Liver (tissue), 9 donors: ENCODE data around the gene ADGRV1. TPM values are rescaled to one million over a fixed set of nuclear protein-coding genes. Genes with fewer than 3 reads are reported as not detected.
A peak's percentile ranks its signal among the peaks of the same experiment; 100 is the strongest.

Experiments used
- DNase-seq: peaks from one replicate; pipeline ENCODE4 v3.0.0-alpha.2; 2017; ENCODE audit warnings: low spot score
- H3K27ac ChIP-seq, 2 donors: one replicate each; pipeline ENCODE4 v1.7.0; 2013; ENCODE audit warnings: inconsistent platforms in 2 of 2, low read length in 2 of 2, control low read depth in 1 of 2, low read depth in 1 of 2, mild to moderate bottlenecking in 1 of 2
- H3K27me3 ChIP-seq, 4 donors: one replicate each; pipeline versions ENCODE4 v1.6.1 to v1.7.0; 2013; ENCODE audit warnings: low read length in 3 of 4, inconsistent platforms in 1 of 4, mild to moderate bottlenecking in 1 of 4, moderate library complexity in 1 of 4; ENCODE audit not compliant: control insufficient read depth in 4 of 4, insufficient read depth in 4 of 4
- H3K36me3 ChIP-seq, 4 donors: one replicate each; pipeline versions ENCODE4 v1.6.1 to v1.7.0; 2013; ENCODE audit warnings: low read length in 3 of 4, mild to moderate bottlenecking in 3 of 4, low read depth in 1 of 4, moderate library complexity in 1 of 4; ENCODE audit not compliant: control insufficient read depth in 4 of 4, insufficient read depth in 3 of 4
- H3K4me1 ChIP-seq, 4 donors: one replicate each; pipeline versions ENCODE4 v1.6.1 to v1.7.0; 2013; ENCODE audit warnings: low read length in 3 of 4, mild to moderate bottlenecking in 3 of 4, moderate library complexity in 1 of 4; ENCODE audit not compliant: control insufficient read depth in 4 of 4, insufficient read depth in 4 of 4
- H3K4me3 ChIP-seq, 3 donors: one replicate each; pipeline versions ENCODE4 v1.6.1 to v1.7.0; 2013; ENCODE audit warnings: low read length in 3 of 3, control low read depth in 1 of 3, low read depth in 1 of 3, mild to moderate bottlenecking in 1 of 3
- H3K9ac ChIP-seq, 2 donors: one replicate each; pipeline ENCODE4 v1.7.0; 2013; ENCODE audit warnings: low read length in 2 of 2, mild to moderate bottlenecking in 2 of 2, moderate library complexity in 2 of 2, control low read depth in 1 of 2, low read depth in 1 of 2
- H3K9me3 ChIP-seq, 4 donors: one replicate each; pipeline versions ENCODE4 v1.6.1 to v1.7.0; 2013; ENCODE audit warnings: low read length in 3 of 4; ENCODE audit not compliant: control insufficient read depth in 4 of 4
- EGR1 ChIP-seq, 2 donors: IDR thresholded peaks; 2 replicates each; pipeline ENCODE4 v1.6.1; 2016 to 2018; ENCODE audit warnings: antibody characterized with exemption in 2 of 2, low read depth in 2 of 2
- FOXA1 ChIP-seq: IDR thresholded peaks from 2 replicates; pipeline ENCODE4 v1.6.1; 2016; ENCODE audit warnings: antibody characterized with exemption
- FOXA2 ChIP-seq: IDR thresholded peaks from 2 replicates; pipeline ENCODE4 v1.6.1; 2016; ENCODE audit warnings: antibody characterized with exemption
- GABPA ChIP-seq, 2 donors: IDR thresholded peaks in 1 of 2; conservative IDR thresholded peaks in 1 of 2; 2 replicates each; pipeline ENCODE4 v1.6.1; 2016; ENCODE audit warnings: antibody characterized with exemption in 2 of 2, mild to moderate bottlenecking in 1 of 2, moderate library complexity in 1 of 2
- HNF4A ChIP-seq, 2 donors: conservative IDR thresholded peaks; 2 replicates each; pipeline ENCODE4 v1.6.1; 2016; ENCODE audit warnings: antibody characterized with exemption in 2 of 2, mild to moderate bottlenecking in 2 of 2
- HNF4G ChIP-seq: IDR thresholded peaks from 2 replicates; pipeline ENCODE4 v1.6.1; 2016; ENCODE audit warnings: antibody characterized with exemption
- JUND ChIP-seq, 2 donors: IDR thresholded peaks; 2 replicates each; pipeline ENCODE4 v1.6.1; 2016; ENCODE audit warnings: antibody characterized with exemption in 2 of 2
- RAD21 ChIP-seq, 2 donors: IDR thresholded peaks; 2 replicates each; pipeline ENCODE4 v1.6.1; 2016; ENCODE audit warnings: antibody characterized with exemption in 2 of 2, mild to moderate bottlenecking in 2 of 2
- RXRA ChIP-seq, 2 donors: IDR thresholded peaks; 2 replicates each; pipeline ENCODE4 v1.6.1; 2017 to 2018; ENCODE audit warnings: antibody characterized with exemption in 2 of 2, mild to moderate bottlenecking in 1 of 2
- SP1 ChIP-seq: IDR thresholded peaks from 2 replicates; pipeline ENCODE4 v1.6.1; 2018; ENCODE audit warnings: antibody characterized with exemption, mild to moderate bottlenecking
- TAF1 ChIP-seq: conservative IDR thresholded peaks from 2 replicates; pipeline ENCODE4 v1.6.1; 2016; ENCODE audit warnings: antibody characterized with exemption, mild to moderate bottlenecking
- YY1 ChIP-seq: IDR thresholded peaks from 2 replicates; pipeline ENCODE4 v1.6.1; 2016; ENCODE audit warnings: antibody characterized with exemption, mild to moderate bottlenecking
- WGBS: extraction: QIAGEN DNeasy Blood & Tissue Kit; methylation state at CpG from one replicate; pipeline ENCODE4 v1.1.7; 2013; 5-methylcytosine and 5-hydroxymethylcytosine counted together
- polyA plus RNA-seq, 2 donors: library from polyadenylated mRNA; stranded (reverse) in 1 of 2; unstranded in 1 of 2; fragments of 200-250 nt in 1 of 2; fragments of >200 nt in 1 of 2; fragmentation: Nextera tagmentation in 1 of 2; extraction: Ambion mirVana in 1 of 2; gene quantifications; one replicate each; pipeline versions ENCODE4 v1.2.1 to v1.2.3, GENCODE V29; 2013 to 2015
- total RNA-seq, 2 donors: library from RNA; depleted of rRNA; stranded (reverse); fragments of >200 nt; gene quantifications; one replicate each; pipeline ENCODE4 v1.2.3, GENCODE V29; 2014
- TF ChIP-seq, protein P1 (sequence below): IDR thresholded peaks from 2 replicates; pipeline ENCODE4 v1.6.1; 2016; ENCODE audit warnings: antibody characterized with exemption, mild to moderate bottlenecking
- TF ChIP-seq, protein P2 (sequence below): fragments of 150-350 bp; IDR thresholded peaks from 2 replicates; pipeline ENCODE4 v1.5.1; 2017; ENCODE audit warnings: improper control_type of control experiment, low read depth, low read length; ENCODE audit not compliant: missing input control
- TF ChIP-seq, protein P3 (sequence below): IDR thresholded peaks from 2 replicates; pipeline ENCODE4 v1.6.1; 2016; ENCODE audit warnings: antibody characterized with exemption
- TF ChIP-seq, protein P4 (sequence below): IDR thresholded peaks from 2 replicates; pipeline ENCODE4 v1.6.1; 2016; ENCODE audit warnings: antibody characterized with exemption
- TF ChIP-seq, protein P5 (sequence below): IDR thresholded peaks from 2 replicates; pipeline ENCODE4 v1.6.1; 2016; ENCODE audit warnings: antibody characterized with exemption
- donor health status: healthy.
- donor health status: healthy.
- donor health status: healthy.
- donor health status: healthy.
- donor health status: healthy.

The ADGRV1 gene
- total and polyA plus RNA-seq, 4 donors: 5.1 to 15.5 (median 9.6) TPM

DNA sequence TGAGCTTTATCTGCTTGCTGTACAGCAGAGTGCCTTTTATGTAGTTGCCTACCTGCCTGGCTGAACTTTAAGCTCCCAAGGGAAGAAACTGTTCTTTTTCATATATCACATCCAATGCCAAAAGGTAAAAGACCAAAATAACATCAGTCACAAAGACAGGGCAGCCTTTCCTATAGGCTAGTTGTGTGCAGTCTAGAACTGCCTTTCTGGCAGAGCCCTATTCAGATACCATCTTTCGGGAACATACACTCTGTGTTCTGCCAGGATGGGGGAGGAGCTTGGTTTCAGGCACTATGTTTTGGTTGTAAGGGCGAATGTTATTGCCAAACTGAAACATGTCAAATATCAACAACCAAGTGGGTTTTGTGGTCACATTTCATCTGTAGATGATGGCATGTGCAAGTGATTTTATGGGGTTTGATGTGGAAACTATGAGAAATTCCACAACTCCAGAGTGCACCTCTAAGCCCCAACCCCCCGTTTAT is 314.5 kb downstream of the ADGRV1 start:
- Histone ChIP-seq H3K36me3 (no peaks in the 10 kb centered on the region), H3K9ac (peak overlapping the region; percentile 21 to 67), H3K4me3 (no peak overlapping the region), H3K27ac (peak overlapping the region; percentile 79 to 93), H3K4me1 (peaks cover 10 to 65% (median 28%) of the 10 kb centered on the region in 4 donors), H3K27me3 (no peaks in the 10 kb centered on the region), H3K9me3 (no peaks in the 10 kb centered on the region)
- TF ChIP-seq EGR1 (IDR thresholded peaks at IDR 0.05; ENCODE audit: low read depth in 2 of 2): no peak
- peak; percentile 92 for TF ChIP-seq YY1
- peak; percentile 52 for TF ChIP-seq TAF1
- TF ChIP-seq, protein P1, sequence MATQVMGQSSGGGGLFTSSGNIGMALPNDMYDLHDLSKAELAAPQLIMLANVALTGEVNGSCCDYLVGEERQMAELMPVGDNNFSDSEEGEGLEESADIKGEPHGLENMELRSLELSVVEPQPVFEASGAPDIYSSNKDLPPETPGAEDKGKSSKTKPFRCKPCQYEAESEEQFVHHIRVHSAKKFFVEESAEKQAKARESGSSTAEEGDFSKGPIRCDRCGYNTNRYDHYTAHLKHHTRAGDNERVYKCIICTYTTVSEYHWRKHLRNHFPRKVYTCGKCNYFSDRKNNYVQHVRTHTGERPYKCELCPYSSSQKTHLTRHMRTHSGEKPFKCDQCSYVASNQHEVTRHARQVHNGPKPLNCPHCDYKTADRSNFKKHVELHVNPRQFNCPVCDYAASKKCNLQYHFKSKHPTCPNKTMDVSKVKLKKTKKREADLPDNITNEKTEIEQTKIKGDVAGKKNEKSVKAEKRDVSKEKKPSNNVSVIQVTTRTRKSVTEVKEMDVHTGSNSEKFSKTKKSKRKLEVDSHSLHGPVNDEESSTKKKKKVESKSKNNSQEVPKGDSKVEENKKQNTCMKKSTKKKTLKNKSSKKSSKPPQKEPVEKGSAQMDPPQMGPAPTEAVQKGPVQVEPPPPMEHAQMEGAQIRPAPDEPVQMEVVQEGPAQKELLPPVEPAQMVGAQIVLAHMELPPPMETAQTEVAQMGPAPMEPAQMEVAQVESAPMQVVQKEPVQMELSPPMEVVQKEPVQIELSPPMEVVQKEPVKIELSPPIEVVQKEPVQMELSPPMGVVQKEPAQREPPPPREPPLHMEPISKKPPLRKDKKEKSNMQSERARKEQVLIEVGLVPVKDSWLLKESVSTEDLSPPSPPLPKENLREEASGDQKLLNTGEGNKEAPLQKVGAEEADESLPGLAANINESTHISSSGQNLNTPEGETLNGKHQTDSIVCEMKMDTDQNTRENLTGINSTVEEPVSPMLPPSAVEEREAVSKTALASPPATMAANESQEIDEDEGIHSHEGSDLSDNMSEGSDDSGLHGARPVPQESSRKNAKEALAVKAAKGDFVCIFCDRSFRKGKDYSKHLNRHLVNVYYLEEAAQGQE: peak; percentile 37
- TF ChIP-seq RXRA (IDR thresholded peaks at IDR 0.05): peak; percentile 82 to 87
- peak; percentile 97 for TF ChIP-seq SP1
- TF ChIP-seq FOXA2: peak; percentile 52
- TF ChIP-seq, protein P2, sequence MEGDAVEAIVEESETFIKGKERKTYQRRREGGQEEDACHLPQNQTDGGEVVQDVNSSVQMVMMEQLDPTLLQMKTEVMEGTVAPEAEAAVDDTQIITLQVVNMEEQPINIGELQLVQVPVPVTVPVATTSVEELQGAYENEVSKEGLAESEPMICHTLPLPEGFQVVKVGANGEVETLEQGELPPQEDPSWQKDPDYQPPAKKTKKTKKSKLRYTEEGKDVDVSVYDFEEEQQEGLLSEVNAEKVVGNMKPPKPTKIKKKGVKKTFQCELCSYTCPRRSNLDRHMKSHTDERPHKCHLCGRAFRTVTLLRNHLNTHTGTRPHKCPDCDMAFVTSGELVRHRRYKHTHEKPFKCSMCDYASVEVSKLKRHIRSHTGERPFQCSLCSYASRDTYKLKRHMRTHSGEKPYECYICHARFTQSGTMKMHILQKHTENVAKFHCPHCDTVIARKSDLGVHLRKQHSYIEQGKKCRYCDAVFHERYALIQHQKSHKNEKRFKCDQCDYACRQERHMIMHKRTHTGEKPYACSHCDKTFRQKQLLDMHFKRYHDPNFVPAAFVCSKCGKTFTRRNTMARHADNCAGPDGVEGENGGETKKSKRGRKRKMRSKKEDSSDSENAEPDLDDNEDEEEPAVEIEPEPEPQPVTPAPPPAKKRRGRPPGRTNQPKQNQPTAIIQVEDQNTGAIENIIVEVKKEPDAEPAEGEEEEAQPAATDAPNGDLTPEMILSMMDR: no peak
- TF ChIP-seq, protein P3, sequence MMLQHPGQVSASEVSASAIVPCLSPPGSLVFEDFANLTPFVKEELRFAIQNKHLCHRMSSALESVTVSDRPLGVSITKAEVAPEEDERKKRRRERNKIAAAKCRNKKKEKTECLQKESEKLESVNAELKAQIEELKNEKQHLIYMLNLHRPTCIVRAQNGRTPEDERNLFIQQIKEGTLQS: peak; percentile 41
- TF ChIP-seq RAD21 (IDR thresholded peaks at IDR 0.05): peak in 1 of 2 donors; percentile 72
- no peak for TF ChIP-seq HNF4G
- peak; percentile 70 for TF ChIP-seq FOXA1
- TF ChIP-seq GABPA (IDR thresholded peaks at IDR 0.05 in 1 of 2, conservative IDR thresholded peaks at IDR 0.05 in 1 of 2): no peak
- peak; percentile 73 to 79 for TF ChIP-seq HNF4A (conservative IDR thresholded peaks at IDR 0.05)
- TF ChIP-seq JUND (IDR thresholded peaks at IDR 0.05): peak; percentile 37 to 42
- TF ChIP-seq, protein P4, sequence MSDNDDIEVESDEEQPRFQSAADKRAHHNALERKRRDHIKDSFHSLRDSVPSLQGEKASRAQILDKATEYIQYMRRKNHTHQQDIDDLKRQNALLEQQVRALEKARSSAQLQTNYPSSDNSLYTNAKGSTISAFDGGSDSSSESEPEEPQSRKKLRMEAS: peak; percentile 48
- TF ChIP-seq, protein P5, sequence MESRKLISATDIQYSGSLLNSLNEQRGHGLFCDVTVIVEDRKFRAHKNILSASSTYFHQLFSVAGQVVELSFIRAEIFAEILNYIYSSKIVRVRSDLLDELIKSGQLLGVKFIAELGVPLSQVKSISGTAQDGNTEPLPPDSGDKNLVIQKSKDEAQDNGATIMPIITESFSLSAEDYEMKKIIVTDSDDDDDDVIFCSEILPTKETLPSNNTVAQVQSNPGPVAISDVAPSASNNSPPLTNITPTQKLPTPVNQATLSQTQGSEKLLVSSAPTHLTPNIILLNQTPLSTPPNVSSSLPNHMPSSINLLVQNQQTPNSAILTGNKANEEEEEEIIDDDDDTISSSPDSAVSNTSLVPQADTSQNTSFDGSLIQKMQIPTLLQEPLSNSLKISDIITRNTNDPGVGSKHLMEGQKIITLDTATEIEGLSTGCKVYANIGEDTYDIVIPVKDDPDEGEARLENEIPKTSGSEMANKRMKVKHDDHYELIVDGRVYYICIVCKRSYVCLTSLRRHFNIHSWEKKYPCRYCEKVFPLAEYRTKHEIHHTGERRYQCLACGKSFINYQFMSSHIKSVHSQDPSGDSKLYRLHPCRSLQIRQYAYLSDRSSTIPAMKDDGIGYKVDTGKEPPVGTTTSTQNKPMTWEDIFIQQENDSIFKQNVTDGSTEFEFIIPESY: peak; percentile 52
- DNase-seq: no peak
- WGBS: 31% methylated on average over 3 of the region's 3 CpGs
